GM19438 (cell line): ENCODE data around the gene MICU1.
A peak's percentile ranks its signal among the peaks of the same experiment; 100 is the strongest.

Experiments used
- ATAC-seq: cut with Tn5 transposase; IDR thresholded peaks from one replicate; pipeline ENCODE4 v1.9.1; 2021; ENCODE audit warnings: low read depth; ENCODE audit not compliant: unreplicated experiment

Gene MICU1

GRCh38 chr10:72320676-72321247, 305.1 kb downstream of the MICU1 start:
- ATAC-seq = peak; percentile 61

- ATAC-seq = peak; percentile 50
These were observed 306.2 kb downstream of the MICU1 start for GRCh38 chr10:72319416-72320254.

- ATAC-seq = no peak
These were observed 307.2 kb downstream of the MICU1 start for GRCh38 chr10:72318418-72319262.
